Activated CD8-positive, alpha-beta memory T cell treated with anti-CD3 and anti-CD28 coated beads for 1 hour (primary cell): Measurements from ENCODE around the gene PLPPR3.

Experiments
- DNase-seq, 2 donors: peaks; one replicate each; pipeline ENCODE4 v3.0.0-alpha.2; 2020; ENCODE audit warnings: low read depth in 1 of 2; ENCODE audit errors: extremely low read depth in 1 of 2

PLPPR3 gene

GRCh38 chr19:778910-779653 lies 42.7 kb downstream of the PLPPR3 start:
- DNase-seq = no peak

GRCh38 chr19:776549-776948 lies 45.2 kb downstream of the PLPPR3 start:
- DNase-seq = no peak

- no peak for DNase-seq
These were observed 48.9 kb downstream of the PLPPR3 start for GRCh38 chr19:772730-773436.

GRCh38 chr19:772063-772462 lies 49.7 kb downstream of the PLPPR3 start:
- DNase-seq = no peak

- no peak for DNase-seq
These were observed 50.4 kb downstream of the PLPPR3 start for GRCh38 chr19:771332-771785.

GRCh38 chr19:769616-770015 lies 52.1 kb downstream of the PLPPR3 start:
- DNase-seq = no peak

GRCh38 chr19:768424-768823 lies 53.3 kb downstream of the PLPPR3 start:
- DNase-seq = no peak

GRCh38 chr19:765179-765738 lies 56.5 kb downstream of the PLPPR3 start:
- DNase-seq = no peak

GRCh38 chr19:764301-764700 lies 57.5 kb downstream of the PLPPR3 start:
- DNase-seq = no peak

- no peak for DNase-seq
These were observed 57.9 kb downstream of the PLPPR3 start for GRCh38 chr19:763869-764268.

- no peak for DNase-seq
These were observed 58.6 kb downstream of the PLPPR3 start for GRCh38 chr19:763181-763580.
